C4-2B (cell line): ENCODE results near the gene CEP350.

Experiments
- CTCF ChIP-seq: fragments of 450-650 bp; conservative IDR thresholded peaks from 2 replicates; pipeline ENCODE4 v1.5.1; 2017; ENCODE audit warnings: mild to moderate bottlenecking
- ZFX ChIP-seq: fragments of 450-650 bp; IDR thresholded peaks from 2 replicates; pipeline ENCODE4 v1.6.1; 2017

- TF ChIP-seq CTCF, result no peak
- TF ChIP-seq ZFX, result no peak
These were observed 18.8 kb downstream of the CEP350 start for GRCh38 chr1:179973198-179974110.
